ENCODE data around the gene ATP6AP2.

Gene ATP6AP2

GRCh38 chrX:40646489-40647306, 65.9 kb downstream of the ATP6AP2 start:
- DNase-seq = peak; percentile 9

- peak; percentile 89 for DNase-seq
Measured at GRCh38 chrX:40647307-40648197, 66.8 kb downstream of the ATP6AP2 start, which contains the start of gene CXorf38. Gene CXorf38 (minus strand): TSS chrX:40647561. CDS start chrX:40647520, 41 bp downstream.

- peak; percentile 69 for DNase-seq
Measured at GRCh38 chrX:40651620-40652223, 71.0 kb downstream of the ATP6AP2 start.

GRCh38 chrX:40652664-40653063, 71.9 kb downstream of the ATP6AP2 start:
- no peak for DNase-seq

GRCh38 chrX:40653535-40653934, 72.8 kb downstream of the ATP6AP2 start:
- DNase-seq = no peak

Data from activated CD4-positive, alpha-beta T cell treated with anti-CD3 and anti-CD28 coated beads, Interleukin-2, amount 50 U/mL, for 1 hour (primary cell).